Activated CD8-positive, alpha-beta memory T cell treated with anti-CD3 and anti-CD28 coated beads, Interleukin-2, amount 50 U/mL, for 4 hours (primary cell): Measurements from ENCODE around the gene FGF23.

Source experiments
- DNase-seq: peaks from one replicate; pipeline ENCODE4 v3.0.0-alpha.2; 2020

Gene FGF23

DNA sequence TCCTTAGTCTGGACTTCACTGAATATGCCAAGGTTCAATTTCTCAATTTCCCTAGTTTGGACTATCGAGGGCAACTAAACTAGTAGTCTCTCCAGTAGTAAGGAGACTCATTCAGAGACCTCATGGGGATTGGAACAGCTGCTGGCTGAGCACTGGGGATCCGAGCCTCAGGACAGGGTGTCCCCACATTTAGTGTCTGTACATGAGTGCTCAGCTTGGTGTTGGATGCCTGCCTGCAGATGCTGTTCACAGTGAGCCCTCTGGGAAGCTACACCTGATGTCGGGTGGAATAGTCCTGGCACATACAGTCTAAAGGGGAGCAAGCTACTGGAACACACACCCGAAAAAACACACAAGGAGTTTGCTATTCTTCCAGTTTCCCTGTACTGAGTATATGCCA lies 820 bp upstream of the FGF23 start:
- DNase-seq, result no peak

DNA sequence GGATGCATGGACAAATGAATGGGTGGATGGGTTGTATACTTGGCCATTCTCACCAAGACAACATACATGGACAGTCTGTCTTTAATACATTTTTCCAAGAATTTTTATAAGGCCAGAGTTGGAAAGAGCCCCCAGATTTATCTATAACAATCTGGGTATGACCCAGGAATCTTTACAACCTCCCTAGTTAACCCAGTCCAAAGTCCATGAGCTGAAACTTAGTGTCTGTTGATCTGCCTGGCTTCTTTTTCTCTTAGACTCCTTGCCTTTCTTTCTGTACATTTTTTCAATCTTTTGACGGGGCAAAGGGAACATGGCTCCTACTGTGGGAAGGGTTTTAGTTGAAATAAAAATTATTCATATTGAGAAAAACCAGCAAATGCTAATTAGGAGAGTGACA lies 740 bp downstream of the FGF23 start:
- no peak for DNase-seq

DNA sequence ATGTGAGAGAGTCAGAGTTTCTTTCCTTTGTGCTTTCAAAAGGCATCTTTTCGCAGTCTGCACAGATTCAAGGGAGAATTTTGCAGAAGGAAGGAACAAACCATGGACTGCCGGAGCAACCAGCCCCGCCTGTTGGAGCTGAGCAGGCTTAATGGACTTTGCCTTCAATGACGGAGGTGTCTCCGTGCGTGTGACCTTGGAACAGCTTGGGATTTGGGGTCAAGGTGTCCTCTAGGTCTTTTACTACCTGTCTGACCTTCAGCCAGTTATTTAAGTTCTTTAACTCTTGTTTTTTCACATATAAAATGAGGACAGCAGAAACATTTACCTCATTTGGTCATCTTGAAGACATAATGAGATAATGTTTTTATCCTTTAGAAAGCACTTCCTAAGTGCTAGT lies 4.1 kb downstream of the FGF23 start:
- DNase-seq, result no peak

DNA sequence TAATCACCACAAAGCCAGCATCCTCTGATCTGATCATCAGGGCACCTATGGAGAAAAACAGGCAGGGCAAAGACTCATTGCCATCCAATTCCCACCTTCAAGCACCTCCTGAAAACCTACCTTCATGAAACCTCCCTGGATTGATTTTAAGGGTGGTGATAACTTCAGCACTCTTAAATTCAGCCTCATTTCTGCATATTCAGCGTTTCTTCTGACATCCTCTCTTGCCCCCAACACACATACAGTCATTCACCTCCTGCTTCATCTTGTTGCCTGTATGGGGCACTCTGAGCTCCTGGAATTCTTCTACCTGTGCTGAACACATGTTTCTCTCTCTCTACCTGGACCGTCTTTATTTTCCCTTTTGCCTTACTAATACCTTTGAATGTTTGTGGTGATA lies 6.9 kb downstream of the FGF23 start:
- no peak for DNase-seq

DNA sequence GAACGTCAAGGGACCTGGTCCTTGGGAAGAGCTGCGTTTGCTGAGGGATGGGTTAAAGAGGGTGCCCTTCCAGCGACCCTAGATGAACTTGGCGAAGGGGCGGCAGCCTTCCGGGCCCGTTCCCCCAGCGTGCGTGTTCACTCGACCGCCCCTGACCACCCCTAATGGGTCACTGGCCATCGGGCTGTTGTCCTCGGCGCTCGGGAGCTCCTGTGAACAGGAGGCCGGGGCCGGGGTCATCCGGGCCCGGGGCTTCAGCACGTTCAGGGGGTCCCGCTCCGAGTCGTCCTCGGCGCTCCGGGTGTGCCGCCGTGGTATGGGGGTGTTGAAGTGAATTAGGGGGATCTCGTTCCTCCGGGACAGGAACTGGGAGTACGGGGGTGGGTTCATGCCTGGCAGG lies 9.2 kb downstream of the FGF23 start:
- DNase-seq, result no peak

DNA sequence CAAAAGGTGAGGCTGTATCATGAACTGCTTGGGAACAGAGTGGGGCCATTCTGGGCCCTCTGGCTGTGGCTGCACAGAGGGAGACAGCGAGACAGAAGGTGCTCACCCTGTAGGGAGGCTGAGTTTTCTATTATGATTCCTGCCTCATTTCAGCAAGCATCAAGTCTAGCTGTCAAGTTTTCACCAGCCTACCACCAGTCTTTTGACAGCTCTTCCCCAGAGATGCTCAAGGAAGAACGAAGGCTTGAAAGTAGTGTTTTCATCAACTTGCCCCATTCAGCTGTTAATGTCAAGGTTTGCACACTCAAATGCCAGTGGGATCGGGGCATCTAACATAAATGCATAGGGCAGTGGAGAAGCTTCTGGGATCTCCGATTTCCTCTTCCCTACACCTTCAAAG lies 10.0 kb downstream of the FGF23 start:
- DNase-seq, result no peak

DNA sequence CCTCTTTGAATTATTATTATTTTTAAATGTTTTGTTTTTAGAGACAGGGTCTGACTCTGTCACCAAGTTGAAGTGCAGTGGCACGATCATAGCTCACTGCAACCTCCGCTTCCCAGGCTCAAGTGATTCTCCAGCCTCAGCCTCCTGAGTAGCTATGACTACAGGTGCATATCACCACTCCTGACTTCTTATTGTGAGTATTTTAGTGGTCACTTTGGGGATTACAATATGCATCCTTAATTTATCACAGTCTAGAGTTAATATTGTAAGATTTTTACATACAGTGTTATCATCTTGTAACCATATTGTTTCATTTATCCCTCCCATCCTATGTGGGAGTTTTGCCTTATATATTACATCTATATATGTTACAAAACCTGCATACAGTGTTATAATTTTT lies 13.4 kb downstream of the FGF23 start:
- no peak for DNase-seq

DNA sequence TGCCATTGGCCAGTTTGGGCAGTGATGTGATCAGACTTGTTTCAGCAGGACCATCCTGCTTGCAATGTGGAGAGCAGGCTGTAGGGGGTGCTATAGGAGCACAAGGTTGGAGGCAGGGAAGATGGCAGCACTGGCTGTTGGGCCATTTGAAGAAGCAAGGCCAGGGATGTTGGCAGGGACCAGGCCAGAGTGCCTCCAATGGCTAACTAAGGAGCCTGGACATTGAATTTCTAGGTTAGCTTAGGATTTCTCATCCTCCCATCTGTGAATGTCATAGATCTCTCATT lies 23.5 kb downstream of the FGF23 start:
- peak; percentile 41 for DNase-seq

DNA sequence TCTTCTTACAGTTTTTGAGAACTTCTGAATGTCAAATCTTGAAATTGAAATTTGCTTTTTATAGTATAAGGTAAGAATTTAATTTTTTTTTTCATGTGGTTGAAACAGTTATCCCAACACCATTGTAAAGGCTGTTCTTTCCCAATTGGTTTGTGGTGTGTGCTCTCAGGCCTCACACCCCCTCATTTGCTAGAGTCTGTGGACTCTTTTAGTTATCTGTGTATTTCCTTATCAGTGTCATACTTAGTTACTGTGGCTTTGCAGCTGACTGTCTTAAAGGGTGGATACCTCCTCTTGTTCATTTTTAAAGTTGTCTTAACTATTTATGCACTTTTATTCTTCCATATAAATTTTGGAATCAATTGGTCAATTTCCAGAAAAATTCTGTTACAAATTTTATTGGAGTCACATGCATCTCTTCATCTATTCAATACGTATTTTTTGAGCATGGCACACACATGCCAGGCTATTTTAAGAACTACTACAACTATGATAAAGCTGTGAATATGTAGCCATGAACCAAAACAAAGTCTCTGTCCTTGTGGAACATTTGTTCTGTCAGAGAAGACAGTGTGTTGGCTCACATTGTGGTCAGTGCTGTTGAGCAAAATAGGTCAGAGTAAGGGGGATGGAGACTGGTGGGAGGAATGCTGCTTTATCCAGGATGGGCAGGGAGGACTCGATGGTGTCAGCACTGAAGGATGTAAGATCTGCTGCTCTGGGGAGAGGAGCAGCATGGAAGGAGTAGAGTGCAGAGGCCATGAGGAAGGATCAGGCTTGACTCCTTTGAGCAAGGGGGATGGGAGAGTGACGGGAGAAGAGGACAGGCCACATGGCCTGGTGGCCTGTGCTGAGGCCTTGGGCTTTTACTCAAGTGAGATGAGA lies 24.1 kb downstream of the FGF23 start:
- DNase-seq, result no peak

DNA sequence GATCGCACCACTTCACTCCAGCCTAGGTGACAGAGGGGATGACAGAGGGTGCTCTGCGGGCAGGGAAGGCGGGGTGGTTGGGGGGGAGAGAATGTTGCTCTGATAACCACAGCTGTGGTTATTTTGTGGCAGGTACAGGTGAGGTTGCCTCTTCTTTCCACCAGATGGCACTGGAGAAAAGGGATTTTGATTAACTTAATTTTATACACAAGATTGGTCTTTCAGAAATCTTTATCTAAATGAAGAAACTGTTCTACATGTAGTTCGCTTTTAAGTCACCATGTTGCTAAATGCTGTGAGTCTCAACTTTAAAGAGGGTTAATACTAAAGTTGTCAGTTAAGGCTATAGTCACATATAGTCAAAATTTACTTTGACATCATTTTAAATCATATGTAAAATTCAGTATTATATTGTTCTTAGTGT lies 25.7 kb downstream of the FGF23 start:
- peak; percentile 50 for DNase-seq

DNA sequence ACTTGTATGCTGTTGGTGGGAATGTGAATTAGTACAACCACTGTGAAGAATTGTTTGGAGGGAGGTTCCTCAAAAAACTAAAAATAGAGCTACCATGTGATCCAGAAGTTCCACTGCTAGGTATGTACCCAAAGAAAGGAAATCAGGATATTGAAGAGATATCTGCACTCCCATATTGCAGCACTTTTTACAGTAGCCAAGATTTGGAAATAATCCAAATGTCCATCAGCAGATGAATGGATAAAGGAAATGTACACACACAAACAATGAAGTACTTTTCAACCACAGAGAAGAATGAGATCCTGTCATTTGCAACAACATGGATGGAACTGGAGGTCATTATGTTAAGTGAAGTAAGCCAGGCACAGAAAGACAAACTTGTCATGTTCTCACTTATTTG lies 32.6 kb downstream of the FGF23 start:
- no peak for DNase-seq

DNA sequence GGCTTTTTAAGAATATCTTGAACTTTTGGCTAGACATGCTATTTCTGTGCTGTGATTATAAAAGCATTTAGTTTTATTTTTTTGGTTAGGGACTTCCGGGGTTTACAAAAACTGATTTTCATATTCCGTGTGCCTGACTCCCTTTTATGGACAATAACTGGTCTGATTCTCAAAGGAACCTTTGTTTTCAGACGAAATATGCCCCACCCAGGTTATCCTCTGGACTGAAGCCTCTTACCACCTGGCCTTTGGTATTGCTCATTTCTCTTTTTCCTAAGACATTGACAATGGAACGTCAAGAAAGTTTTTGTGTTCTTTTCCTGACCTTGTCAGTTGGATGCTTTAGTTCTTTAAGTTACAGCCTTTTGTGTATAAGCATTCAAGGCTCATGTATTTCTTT lies 47.7 kb downstream of the FGF23 start:
- DNase-seq, result no peak

DNA sequence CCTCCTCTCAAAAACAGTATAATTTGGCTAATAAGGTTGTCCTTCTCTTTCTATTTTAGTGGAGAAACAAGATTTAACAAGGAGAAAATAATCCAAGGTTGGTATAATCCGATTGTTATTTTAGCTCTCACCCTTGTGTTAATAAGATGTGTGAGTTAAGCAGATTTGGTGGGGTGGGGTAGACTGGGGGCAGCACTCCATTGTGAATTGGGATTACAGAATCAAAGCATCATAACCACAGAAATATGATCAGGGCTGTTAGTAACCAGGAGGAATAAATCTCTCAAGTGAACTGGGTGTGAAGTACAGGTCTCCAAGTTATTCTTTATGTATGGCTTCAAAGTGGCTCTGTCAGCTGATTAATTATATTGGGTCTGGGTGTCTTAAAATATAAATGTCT lies 48.3 kb downstream of the FGF23 start:
- DNase-seq, result no peak

DNA sequence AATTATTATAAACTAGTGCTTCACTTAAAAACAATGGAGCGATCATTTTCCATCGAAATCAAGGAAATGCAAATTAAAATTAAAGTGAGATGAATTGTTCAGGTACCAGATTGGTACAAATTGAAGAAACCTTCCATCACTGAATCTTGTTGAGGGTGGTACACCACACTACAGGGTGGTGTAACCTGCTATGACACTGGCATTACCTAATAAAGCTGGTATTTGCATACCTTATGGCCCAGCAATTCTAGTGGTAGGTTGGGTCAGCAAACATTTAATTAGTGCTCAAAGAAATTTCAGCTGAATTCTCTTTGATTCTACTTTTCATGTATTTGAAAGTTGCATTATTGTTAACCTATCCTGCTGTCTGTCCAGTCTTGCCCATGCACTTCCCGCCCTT lies 49.3 kb downstream of the FGF23 start:
- no peak for DNase-seq

DNA sequence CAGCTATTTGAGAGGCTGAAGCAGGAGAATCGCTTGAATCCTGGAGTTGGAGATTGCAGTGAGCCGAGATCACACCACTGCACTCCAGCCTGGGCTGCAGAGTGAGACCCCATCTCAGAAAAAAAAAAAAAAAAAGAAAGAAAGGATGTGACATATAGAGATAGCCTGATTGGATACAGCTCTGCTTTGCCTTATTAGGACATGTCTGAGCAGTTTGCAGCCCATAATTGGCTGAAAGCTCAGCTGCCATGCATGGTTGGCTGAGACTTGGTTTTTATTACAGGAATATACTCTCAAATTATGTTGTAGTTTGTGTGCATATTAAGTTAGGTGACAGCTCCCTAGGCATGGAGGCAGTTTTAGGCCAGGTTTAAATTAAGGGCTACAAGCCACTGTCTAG lies 52.2 kb downstream of the FGF23 start:
- no peak for DNase-seq

DNA sequence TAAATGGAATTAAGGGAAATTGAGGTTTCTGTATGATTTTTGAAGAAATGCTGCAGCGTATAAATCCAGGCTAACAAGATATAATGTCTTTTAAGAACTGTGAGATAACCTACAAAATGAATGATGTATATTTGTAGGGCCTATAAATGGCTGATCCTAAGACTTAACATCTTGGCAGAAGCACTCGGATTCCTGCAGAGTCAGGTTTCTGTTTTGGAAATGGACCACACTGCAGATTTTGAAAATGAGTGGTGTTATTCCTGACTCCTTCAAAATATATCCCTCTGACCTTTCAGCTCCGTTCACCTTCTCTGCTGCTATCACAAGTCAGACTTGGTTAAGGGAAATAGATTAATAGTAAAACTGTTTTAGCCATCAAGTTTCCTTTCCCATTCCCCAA lies 53.5 kb downstream of the FGF23 start:
- no peak for DNase-seq

DNA sequence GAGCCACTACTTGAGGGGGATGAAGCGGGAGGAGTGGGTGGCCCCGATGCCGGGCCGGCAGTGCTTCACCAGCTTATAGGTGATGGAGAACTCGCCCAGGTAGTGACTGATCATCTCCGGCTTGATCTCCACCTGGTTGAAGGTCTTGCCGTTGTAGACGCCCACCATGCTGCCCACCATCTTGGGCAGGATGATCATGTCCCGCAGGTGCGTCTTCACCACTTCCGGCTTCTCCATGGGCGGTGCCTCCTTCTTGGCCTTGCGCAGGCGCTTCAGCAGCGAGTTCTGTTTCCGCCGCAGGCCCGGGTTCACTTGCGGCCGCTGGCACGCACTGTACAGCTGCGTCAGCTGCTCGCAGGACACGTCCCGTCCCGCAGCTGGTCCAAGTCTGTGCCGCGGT lies 55.1 kb downstream of the FGF23 start:
- DNase-seq, result no peak

DNA sequence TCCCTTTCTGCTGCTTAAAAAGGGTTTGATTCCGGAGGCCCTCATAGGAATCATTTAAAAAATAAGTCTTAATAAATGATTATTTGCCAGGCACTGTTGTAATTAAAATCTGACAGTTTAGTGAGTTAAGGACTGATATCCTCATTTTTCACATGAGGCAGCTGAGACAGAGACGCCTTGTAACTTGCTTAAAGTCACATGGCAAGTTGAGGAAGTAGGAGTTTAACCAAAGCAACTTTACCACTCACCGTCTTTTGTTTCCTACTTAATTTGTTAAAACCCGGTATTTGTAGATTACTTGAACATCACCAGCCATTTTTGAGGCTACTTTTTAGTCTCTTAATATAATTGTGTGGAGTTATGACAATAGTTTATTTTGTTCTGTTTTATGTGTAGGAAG lies 56.1 kb downstream of the FGF23 start:
- DNase-seq, result no peak

DNA sequence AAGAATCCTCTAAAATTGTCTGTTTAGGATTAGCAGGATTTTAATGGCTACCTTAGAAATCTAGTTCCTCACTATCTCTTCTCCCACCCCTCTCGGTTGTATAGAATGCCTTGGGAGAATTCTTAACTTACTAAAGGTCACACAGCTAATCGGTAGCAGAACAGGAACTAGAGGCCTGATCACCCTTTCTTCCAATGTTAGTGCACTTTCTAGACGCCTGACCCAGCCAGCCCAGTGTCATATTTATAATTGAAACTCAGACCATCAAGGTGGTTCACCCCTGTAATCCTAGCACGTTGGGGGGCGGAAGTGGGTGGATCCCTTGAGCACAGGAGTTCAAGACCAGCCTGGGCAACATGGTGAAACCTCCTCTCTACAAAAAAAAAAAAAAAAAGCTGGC lies 56.8 kb downstream of the FGF23 start:
- DNase-seq, result no peak

DNA sequence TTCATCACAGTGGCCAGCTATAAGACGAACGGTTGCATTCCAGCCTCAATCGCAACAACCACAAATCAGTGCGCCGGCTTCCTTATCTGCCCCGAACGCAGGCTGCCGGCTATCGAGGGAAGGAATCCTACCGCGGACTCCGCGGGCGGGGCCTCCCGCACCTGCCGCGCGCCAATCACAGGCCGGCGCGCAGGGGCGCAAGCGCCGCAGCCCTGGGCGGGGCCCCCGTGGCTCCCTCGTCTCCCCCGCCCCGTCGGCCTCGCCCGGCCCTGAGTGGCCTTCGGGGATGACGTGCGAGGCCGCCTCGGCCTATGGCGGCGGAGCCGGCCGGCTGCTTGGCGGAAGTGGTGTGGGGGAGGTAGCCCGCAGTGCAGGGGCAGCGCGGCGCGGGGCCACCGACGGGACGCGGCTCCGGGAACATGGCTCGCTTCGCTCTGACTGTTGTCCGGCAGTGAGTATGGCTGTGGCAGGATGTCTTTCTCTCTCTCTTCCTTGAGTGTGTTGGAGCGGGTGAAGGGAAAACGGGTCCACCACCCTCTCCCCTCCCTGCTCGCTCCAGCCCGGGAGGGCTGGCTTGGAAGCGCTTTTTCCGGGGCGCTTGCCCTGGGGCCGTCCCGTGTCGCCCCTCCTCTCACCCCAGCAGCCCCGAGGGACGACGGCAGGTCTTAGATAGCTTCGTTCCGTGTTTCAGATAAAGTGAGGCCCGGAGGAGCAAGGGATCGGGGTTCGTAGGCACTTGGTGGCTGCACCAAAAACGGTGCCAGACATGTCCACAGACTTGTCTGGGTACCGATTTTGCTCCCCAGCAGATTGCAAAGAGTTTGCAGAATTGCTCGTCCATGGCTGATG lies 58.4 kb downstream of the FGF23 start, which contains the start of gene TIGAR:
Gene TIGAR (plus strand): TSS at position 361 of the 849 bp plus-strand sequence. CDS start 59 bp downstream, at position 420.
- DNase-seq, result peak; percentile 89

DNA sequence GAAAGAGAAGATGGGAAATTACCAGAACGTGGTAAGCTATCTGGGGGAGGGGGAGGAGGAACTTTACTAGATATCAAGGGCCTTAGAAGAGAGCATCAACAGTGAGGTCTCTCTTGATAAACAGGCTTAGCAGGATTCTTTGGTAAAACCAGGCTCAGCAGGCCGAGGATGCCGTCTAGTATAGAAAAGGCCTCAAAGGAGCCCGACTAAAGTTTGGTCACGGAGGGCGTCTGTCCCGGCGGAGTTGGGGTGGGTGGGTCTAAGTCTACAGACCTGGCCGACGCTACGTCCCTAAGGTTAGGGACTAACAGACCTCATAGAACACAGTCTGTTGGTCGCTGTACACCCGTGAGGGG lies 59.0 kb downstream of the FGF23 start:
- DNase-seq, result no peak
